Stimulated activated CD4-positive, alpha-beta T cell treated with anti-CD3 and anti-CD28 coated beads, Interleukin-2, amount 100 ng/mL, for 4 hours (primary cell): Measurements from ENCODE around the gene LMBRD2.
A peak's percentile ranks its signal among the peaks of the same experiment; 100 is the strongest.
"Not testable (repeated sequence)": the region's sequence is repeated elsewhere in the genome, so short reads cannot be mapped to it uniquely, and the experiment has no call there.

Experiments
- DNase-seq: peaks from one replicate; pipeline ENCODE4 v3.0.0-alpha.2; 2020; ENCODE audit warnings: low read depth

The LMBRD2 gene

DNA sequence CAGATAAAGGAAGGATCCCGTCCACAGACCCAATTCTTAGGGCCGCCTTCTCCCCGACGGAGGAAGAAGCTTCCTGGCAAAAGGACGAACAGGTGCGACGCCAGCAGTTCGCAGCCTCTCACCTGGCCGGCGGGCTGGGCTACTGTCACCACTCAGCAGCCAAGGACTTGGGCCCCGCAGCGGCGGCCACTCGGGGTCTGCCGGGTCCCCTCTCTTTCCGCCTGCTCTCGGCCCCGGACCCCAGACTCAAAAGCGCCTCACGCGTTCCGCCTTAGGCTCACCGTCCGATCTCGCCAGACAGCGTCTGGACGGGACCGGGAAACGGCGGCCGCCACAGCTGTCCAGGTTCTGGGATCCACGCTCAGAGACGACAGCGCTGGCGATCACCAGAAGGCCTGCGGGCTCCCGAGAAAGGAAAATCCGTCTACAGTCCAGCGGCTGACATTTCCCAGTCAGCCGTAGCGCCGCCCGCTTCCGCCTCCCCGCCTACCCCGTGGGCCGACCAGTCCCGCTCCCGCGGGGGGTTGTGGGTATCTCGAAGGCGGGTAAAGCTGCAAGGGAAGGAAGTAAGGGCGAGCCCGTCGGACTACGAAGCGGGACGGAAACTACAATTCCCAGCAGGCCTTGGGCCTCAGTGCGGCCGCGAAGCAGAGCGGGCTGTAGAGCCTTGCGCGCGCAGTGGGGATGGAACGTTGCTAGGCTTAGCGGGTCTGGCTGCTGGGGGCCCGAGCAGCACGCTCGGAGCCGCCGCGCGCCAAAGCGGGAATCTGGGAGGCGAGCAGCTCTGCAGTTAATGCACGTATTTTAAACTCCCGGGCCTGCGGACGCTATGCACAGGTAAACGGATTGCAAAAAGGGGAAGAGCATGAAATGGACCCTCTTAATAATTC is at the start of gene LMBRD2, which contains the start of gene SKP2:
Gene LMBRD2 (minus strand): TSS at position 454 of the 890 bp plus-strand sequence. CDS start 8,538 bp downstream, outside the sequence.
Gene SKP2 (plus strand): TSS at position 678 of the 890 bp plus-strand sequence. CDS start 152 bp downstream, at position 830.
- peak; percentile 96 for DNase-seq

GRCh38 chr5:36200513-36200912 is 48.8 kb upstream of the LMBRD2 start:
- DNase-seq = no peak

DNA sequence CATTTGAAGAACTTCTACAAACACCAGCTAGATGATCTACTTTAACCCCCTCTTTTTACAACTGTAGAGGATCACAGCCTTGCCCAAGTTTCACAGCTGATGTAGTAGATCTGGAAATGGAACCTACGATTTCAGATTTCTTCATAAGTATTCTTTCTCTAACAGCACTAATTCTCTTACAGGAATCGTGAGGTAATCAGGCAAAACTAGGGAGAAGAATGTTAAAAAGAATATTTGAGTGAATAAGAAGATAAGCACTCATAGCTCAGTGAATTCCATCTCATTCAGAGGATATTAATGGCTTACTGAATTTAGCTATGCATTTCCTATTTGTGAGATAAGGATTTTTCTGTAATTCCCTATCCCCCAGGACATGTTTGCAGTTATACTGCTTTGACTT is 47.9 kb upstream of the LMBRD2 start:
- DNase-seq = no peak

DNA sequence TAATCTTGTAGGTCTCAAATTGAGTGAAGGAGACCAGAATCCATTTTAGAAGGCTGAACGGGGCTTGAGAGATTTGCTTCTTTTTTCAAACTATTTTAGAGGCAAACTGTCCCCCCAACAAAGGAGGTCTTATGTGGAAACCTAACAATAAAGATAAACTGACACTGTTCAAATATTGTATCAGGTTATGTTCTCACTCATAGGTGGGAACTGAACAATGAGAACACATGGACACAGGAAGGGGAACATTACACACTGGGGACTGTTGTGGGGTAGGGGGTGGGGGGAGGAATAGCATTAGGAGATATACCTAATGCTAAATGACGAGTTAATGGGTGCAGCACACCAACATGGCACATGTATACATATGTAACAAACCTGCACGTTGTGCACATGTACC is 47.1 kb upstream of the LMBRD2 start:
- not testable (repeated sequence) for DNase-seq

DNA sequence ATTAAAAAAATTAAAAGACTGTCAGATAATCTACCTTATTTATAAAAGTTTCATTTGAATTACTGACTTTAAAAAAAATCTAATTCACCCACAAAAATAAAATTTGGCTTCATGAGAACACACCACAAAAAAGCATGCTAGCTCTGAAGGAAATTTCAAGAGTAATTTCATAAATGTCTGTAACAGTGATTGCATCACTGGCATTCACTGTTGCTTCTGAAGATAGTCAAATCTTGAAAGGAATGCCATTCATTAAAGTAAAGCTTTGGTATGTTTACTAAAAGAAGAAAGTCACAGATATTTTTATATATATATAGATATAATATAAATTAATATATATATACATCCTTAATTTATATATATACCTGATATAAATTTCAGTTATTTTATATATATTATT is 46.6 kb upstream of the LMBRD2 start:
- DNase-seq = no peak

DNA sequence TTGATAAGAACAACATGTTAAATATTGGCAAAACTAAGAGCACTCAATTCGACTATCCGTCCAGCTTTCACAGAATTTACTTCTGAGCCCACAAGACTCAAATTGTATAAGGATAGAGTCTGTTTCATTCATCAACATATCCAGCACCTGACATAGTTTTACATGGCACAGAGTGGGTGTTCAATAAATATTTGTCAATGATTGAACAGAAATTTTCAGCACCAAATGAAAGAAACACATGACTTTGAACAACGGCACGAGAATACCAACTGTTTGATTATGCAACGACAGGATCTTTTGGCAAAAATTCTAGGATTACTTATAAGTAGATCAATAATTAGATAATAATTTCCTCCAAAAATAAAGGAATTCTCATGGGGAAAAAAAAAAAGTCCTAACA is 42.1 kb upstream of the LMBRD2 start:
- DNase-seq = no peak

GRCh38 chr5:36184408-36184807 is 32.7 kb upstream of the LMBRD2 start:
- DNase-seq = not testable (repeated sequence)

DNA sequence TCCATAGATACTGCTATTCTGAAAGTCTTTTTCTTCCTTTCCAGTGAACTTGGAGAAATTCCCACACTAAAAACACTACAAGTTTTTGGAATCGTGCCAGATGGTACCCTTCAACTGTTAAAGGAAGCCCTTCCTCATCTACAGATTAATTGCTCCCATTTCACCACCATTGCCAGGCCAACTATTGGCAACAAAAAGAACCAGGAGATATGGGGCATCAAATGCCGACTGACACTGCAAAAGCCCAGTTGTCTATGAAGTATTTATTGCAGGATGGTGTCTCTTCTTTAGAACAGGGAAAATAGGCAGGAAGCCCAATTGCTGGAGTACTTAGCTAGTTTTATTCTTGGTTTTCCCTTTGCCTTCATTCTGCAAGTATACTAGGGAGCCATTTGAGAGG is 30.1 kb upstream of the LMBRD2 start:
- no peak for DNase-seq

DNA sequence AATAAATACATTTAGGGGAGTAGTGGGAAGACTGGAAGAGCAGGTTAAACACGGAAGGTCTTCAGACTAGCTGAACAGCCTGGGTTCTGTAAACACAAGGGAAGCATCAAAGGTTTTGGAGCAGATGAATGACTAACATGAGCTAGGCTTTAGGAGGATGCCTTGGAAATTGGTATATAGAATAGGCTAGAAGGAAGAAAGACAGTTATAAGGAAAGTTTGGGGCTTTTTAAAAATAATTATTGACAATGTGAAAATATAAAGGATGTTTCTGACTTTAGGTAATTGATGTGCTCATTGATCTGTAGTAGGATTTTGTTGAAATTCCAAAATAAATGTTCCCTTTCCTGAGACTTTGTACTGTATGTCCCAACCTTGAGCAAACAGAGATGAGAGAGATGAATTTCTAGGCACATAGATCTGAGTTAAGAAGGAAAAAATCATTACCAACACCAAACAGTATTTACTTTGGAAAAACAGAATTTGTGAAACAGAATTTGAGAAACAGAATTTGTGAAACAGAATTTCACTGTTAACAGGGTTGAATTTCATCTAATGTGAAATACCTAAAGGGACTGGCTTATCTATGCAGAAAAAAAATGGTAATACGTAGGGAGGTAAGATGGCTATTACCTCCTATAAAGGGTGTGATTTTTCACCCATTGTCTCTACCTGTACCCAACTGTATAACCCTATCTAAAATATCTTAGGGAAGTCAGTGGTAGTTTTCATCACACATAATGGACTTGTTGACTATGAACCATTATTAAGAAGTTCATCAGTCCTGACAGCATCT is 29.1 kb upstream of the LMBRD2 start:
- DNase-seq = no peak

DNA sequence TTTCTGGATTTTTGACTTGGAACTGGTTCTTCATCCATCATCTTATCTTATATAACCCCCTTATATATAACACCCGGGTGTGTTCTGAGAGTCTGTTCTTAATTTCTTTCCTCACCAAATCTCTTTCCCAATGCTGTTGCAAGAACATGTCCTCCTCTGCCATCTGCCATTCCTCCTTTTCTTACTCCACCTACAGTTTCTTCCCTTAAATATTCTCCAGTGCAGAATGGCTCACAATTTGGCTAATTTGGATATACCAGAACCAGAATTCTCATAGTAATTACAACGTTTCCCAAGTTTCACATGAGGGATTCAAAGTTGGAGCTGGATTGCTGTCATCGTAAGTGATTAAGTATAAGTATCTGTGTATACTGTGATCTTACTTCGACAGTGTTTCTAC is 28.3 kb upstream of the LMBRD2 start:
- DNase-seq = no peak

GRCh38 chr5:36178524-36178890 is 26.8 kb upstream of the LMBRD2 start:
- DNase-seq = no peak

GRCh38 chr5:36177715-36178523 is 26.2 kb upstream of the LMBRD2 start:
- DNase-seq = no peak

- DNase-seq = no peak
Measured at GRCh38 chr5:36177154-36177553, 25.5 kb upstream of the LMBRD2 start.

- DNase-seq = no peak
Measured at GRCh38 chr5:36175043-36175442, 23.4 kb upstream of the LMBRD2 start.

GRCh38 chr5:36174119-36174518 is 22.4 kb upstream of the LMBRD2 start:
- no peak for DNase-seq

- DNase-seq = no peak
Measured at GRCh38 chr5:36173426-36173825, 21.7 kb upstream of the LMBRD2 start.

DNA sequence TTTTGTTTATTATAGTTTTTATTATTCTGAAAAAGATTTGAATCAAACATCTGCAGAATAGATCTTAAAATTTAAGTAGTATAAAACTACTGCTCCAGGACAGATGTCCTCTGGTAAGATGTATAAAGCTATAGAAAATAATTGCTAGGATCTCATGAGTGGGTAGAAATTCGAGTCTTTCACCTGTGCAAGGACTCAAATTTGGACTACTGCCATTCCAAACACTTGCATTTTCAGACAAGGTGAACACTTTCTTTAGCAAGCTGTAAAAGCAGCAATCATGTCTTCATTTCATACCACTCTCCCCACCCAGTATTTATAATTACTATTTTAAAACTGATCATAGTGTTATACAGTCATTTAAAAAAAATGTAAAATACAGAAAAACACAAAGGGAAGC is 20.9 kb upstream of the LMBRD2 start:
- DNase-seq = no peak

GRCh38 chr5:36170832-36171424 is 19.2 kb upstream of the LMBRD2 start:
- DNase-seq = no peak

- no peak for DNase-seq
Measured at GRCh38 chr5:36168737-36169136, 17.1 kb upstream of the LMBRD2 start.

DNA sequence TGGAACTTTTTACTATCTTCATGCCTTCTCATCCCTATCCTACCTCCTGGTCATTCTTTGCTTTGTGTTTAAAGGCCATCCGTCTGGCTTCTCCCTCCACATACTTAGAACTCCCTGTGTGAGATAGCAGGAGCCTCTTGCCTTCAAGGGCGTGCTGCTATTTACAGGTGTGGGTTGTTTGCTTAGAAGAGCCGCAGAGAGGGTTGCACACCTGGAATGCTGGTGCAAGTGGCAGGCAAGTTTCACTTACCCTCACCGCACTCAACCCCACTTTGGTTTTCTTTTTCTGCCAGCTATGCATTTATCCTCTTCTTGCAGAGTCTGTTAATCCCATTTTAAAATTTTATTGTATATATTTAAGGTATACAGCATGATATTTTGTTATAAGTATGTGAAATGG is 12.8 kb upstream of the LMBRD2 start:
- DNase-seq = no peak

- DNase-seq = no peak
Measured at GRCh38 chr5:36162810-36163486, 11.3 kb upstream of the LMBRD2 start.
